OCI-M1 (cell line): ENCODE results near the gene BORCS6.
"Not testable (repeated sequence)": the region's sequence is repeated elsewhere in the genome, so short reads cannot be mapped to it uniquely, and the experiment has no call there.

Experiments
- DNase-seq: peaks from one replicate; lab custom pipeline; 2025; lab: John Stamatoyannopoulos, UW

BORCS6 gene

DNA sequence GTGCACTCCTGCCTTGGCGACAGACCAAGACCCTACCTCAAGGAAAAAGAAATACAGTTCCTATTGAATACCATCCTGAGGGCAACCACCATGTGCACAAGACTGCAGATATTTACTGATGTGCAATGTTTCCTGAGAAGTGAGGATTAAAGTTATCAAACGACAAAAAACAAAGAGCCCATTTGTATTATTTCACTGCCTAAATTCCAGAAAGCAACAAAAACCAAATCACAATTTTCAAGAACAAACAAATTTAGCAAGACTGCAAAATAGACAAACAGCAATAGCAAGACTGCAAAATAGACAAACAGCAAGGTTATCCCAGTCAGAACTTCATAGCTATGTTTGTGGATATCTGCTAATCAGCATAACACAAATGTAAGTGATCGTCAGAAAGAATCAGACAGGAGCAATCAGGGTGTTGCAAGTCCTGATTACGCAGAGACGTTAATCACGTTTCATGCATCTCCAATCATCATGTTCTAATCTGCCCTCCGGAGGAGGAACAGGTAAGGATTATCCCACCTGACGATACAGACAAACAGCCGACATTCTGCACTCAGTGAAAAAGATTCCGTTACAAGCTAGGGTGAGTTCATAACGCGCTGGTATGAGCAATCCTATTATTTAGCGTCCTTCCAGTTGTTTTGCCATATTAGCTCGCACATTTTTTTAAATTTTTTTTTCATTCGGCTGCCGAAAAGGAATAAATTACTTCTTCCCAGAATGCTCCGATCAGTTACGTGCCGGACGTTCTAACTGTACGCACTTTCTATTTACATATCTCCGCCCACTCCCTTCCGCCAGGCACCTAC, 16.7 kb downstream of the BORCS6 start:
- DNase-seq, result peak; percentile 98

DNA sequence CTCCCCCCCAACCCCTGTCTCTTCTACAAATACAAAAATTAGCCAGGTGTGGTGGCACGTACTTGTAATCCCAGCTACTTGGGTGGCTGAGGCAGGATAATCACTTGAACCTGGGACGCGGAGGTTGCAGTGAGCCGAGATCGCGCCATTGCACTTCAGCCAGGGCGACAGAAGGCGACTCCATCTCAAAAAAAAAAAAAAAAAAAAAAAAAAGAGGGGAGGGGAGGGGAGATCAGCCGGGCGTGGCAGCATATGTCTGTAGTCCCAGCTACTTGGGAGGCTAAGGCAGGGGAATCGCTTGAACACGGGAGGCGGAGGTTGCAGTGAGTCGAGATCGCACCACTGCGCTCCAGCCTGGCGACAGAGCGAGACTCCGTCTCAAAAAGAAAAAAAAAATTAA, 19.8 kb downstream of the BORCS6 start:
- not testable (repeated sequence) for DNase-seq

DNA sequence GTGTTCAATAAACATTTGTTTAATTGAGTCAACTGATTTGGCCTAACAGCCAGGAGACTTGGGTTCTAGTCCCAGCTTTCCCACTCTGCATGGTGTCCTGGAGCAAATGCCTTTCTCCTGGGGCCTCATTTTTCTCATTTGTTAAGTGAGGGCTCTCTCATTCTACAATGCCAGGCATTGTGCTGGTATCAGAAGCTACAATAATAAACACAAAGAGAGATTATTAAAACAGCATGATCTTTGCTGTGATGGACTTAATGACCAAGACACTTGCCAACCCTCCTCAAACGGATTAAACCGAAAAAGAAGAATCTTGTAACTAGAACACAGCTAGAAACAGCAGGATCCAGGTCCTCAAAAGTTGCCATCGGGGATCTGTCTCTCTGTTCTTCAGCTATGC, 22.5 kb downstream of the BORCS6 start:
- no peak for DNase-seq

DNA sequence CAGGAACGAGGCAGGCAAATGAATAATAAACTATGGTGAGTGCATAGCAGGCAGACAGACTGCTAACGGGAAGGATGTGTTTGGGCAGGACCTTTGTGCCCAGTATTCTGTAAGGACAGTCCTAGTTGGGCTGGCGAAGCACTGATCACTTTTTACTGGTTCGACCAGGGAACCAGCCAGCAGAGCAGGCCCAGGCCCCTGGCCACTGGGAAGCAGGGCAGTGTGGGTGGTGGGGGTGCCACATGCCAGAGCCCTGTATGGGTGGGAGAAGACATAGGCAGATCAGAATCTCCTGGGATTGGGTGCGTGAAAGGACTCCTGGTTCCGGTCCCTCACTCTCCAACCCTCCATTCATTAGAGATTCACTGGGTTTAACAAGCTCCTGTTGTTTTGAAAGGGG, 23.2 kb downstream of the BORCS6 start:
- no peak for DNase-seq

DNA sequence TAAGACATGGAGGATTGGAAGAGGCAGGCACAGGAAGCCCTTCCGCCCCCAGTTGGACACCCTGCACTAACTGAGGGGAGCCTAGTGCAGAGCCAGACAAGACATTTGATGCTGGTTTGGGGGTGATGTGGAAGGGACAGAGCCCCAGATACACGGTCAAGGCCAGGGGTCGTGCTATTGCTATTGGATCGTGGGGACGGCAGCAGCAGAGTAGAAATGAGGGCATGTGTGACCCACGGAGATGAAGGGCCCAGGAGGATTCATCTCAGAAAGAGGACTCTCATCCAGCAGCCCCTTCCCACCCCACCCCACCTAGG, 25.2 kb downstream of the BORCS6 start:
- DNase-seq, result no peak

DNA sequence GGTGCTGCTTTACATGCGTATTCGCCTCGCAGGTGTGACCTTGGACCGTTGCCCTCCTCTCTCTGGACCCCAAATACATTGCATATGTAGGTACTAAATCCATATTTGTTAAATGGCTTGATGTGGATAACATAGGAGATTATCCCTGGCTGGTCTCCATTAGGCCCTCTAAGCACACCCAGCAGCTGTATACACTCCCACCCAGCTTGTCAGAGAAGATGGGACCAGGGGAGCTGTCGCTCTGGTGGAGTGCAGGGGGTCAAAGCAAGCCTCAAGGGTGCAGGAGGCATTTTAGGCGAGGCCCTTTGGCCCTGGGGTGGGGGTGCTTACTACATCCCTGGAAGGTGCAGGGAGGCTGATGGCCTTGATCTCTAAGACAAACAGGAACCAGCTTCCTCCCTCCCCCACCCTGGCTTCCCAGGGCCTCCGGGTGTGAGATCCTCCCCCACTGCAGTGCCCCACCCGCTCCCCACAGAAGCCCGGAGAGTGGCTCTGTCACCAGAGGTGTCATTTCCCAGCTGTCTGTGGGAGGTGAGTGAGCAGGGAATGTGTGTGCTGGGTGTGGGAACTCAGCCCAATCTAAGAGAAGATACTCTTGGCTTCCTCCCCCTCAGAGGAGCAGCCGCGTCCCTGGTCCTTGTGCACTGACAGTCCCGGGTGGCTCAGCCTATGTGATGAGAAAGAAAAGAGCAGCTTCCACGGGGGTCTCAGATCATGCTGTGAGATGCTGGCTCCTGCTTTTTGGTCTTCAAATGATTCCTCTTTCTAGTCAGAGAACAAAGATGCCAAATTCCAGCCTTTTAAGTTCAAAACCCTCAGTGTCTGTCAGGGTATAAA, 25.8 kb downstream of the BORCS6 start:
- DNase-seq, result peak; percentile 96

DNA sequence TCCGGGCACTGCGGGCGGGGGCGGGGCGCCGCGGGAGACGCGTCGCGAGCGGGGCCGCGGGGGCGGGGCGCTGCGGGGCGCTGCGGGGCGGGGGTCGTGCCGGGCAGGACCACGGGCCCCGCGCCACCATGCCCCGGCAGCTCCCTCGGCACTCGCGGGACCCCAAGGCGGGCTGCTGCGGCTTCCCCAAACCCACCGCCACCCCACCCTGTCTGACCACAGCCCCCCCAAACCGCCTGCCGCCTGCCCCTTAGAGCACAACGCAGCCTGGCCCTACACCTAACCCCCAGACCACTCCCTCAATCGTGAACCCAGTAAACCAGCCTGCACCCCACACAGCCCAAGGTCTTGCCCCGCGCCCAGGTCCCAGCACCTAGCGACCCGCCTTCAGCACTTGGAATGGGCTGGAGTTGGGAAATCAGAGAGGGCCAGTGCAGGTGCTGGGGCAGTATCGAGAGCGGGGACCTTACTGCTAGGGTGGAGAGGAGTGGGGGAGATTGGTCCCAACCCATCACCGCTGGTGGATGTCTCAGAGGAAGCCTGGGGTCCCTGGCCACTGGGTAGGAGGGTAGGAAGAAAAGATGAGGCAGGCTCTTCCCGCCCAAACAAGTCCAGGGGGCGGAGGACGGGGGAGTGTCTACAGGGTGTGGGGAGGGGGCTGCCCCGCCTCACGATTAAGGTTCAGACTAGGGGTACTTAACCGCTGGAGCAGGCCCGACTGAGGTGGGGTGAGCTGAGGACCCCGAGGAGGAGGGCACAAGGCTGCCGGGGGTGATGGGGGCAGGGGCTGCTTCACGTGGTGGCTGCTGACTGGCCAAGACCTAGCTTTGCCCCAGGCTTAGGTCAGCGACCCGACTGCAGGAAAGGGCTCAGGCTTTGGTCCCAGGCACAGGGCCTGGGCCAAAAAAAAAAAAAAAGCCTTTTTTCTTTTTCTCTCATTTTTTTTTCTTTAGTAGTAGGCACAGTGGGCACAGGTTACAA, 26.7 kb downstream of the BORCS6 start:
- DNase-seq, result no peak

DNA sequence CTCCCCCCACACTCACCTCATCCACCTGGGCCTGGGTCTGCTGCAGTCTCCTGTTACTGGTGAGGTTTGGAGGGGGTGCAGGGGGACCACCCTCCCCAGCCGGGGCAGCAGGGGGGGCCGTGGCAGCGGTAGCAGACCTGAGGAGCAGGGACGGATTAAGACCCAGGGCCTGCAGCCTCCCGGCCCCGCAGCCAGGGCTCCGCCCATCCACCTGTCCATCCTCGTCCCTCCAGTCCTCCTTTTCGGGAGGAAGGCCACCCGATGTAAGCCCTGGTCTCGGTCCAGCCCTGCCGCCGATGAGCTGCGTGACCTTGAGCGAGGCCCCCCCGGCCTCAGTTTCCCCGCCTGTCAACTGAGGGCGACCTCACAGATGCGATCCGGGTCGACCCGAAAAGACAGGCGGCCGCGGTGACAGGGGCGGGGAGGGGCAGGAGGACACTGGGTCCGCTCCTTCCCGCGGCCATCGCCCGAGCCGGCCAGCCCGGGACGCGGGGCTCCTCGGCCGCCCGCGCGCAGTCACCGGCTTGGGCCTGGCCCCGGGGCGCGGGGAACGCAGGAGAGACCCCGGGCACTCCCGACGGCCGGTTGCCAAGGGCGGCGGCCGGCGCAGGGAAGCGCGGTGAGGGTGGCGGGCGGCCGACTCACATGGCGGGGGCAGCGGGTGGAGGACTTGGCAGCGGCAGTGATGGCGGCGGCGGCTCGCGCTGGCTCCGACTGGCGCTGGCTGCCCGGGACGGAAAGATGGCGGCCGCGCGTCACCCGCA, 27.6 kb downstream of the BORCS6 start, which contains the start of gene VAMP2:
Gene VAMP2, minus strand, starts transcription at position 716 of the 764 bp plus-strand sequence. Its CDS starts 69 bp downstream, at position 647.
- DNase-seq, result peak; percentile 79

DNA sequence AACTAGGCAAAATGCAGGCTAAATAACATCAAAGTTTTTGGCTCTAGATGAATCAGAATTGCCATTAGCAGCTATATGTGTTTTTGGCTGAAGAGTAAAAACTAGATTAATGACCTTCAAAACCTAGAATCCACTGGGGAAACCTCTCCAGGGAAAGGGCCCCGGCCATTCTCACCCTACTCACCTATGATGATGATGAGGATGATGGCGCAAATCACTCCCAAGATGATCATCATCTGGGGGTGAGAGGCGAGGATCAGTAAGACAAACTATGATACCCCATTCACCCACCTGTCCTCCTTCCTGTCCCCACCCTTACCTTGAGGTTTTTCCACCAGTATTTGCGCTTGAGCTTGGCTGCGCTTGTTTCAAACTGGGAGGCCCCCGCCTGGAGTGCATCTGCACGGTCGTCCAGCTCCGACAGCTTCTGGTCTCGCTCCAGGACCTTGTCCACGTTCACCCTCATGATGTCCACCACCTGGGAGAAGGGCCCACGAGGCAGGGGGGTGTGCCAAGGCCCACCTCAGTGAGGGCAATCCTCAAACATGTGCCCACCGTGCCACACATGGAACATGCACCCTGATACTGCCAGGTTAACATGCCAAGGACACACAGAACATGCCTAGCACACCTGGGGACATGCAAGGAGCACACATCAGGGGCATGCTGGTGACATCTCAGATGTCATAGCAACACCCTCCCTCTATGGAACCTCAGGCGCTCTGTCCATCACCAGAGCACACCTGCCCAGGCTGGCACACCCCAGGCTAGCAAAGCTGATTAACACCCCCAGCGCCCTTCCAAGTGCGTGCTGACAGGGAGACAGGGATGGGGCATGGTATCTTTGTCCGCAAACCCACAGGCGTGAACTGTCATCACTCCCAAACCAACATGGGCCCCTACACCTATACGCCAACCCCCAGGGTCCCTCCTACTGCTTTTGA, 28.4 kb downstream of the BORCS6 start:
- DNase-seq, result no peak

DNA sequence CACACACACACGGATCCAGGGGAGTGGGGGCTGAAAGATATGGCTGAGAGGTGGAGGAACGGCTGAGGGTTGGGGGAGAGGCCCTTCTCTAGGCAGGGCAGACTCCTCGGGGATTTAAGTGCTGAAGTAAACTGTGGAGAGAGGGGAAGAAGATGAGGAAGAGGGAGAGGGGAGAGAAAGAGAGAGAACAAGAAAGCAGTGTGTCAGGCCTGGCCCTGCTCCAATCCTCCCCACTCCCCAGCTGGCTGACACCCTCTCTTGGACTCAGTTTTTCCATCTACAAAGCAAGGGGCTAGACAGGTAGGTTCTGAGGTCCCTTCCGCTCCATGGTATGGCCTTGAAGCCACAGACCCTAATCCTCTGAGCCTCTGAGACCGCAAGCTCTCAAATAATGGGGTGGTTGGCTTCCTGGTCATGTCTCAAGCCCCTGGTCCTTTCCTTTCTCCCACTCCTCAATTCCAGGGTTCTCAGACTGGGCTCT, 29.2 kb downstream of the BORCS6 start:
- DNase-seq, result no peak

DNA sequence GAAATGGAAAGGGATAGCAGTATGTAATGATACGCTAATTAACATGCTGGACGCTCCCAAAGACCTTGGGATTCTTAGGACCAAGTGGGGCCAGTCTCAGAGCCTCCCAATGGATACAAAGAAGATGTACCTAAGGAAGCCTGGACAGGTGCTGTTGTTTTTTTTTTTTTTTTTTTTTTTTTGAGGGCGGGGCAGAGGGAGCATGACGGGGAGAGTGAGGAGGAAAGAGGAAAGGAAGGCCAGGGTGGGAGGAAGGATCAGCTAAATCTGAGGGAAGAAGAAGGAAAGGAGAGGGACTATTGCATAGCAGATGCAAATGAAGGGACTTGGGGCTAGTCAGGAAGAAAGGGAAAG, 29.8 kb downstream of the BORCS6 start:
- DNase-seq, result no peak

DNA sequence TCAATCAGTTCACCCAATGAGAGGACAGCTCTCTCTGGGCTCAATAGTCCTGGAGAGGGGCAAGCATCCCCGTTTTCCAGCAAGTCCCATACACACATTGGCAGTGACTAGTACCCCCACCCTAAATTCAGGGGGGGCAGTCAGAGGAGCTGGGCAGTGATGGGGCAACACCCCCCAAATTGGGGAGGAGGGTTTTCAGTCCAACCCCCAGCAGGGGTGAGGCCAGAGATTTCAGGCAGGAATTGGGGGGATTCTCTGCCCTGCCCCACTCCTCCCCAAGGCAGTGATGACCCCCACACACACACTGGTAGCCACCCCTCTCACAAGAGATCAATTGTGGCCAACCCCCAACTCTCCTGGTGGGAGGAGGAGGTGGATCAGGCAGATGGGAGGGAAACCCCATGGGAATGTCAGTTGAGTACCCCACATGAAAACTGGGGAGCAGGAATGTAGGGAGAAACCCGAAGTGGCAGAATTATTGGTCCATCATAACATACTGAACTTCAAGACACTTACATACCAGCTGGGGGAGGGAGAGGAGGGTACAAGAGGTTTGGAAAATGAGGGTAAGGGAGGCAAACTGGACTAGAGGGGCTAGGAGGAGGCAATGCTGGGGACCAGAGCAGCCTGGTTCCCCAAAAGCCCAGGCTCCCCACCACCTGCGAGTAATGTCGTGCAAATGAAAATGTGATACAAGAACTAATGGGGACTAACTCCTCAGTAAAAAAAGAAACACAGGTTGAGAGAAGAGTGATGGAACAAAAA, 30.3 kb downstream of the BORCS6 start:
- no peak for DNase-seq

DNA sequence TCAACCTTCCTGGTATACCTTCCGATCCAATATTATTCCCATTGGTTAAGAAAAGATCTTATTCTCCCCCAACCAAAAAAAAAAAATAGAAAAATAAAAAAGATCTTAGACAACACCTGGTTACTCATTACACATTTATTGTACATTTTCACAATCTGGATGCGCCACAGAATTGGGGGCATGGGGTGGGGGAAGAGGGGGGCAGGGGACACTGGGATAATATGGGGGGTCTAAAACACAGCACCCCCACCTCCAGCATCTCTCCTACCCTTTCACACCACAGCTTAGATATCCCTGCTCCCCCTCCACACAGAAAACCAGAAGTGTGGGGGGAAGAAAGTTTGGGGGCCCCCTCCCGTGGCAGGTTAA, 31.0 kb downstream of the BORCS6 start:
- DNase-seq, result no peak

DNA sequence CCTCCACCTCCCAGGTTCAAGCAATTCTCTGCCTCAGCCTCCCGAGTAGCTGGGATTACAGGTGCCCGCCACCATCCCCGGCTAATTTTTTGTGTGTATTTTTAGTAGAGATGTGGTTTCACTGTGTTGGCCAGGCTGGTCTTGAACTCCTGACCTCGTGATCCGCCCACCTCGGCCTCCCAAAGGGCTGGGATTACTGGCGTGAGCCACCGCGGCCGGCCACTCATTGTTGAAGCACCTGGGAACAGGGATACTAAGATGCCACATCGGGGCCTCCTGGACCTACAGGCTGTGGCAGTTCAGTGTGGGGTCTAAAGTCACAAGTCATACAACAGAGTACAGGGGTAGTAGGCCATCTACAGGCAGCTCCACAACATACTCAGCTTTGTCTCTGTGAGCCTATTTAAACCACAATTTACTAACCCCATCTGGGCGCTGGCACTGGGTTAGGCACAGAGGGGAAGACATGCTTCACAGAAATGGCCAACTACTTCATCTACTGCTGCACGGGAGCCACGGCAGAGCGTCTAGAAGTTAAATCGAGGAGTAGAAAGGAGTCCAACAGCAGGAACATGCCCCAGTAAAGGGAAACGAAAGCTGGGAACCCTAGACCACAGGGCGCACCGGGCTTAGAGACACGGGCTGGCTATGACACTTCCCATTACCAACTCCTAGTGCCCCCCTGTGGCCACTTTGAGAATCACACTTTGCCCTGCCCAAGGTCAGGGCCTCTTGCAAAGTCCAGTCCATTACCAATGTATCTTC, 31.5 kb downstream of the BORCS6 start:
- DNase-seq, result peak; percentile 99

DNA sequence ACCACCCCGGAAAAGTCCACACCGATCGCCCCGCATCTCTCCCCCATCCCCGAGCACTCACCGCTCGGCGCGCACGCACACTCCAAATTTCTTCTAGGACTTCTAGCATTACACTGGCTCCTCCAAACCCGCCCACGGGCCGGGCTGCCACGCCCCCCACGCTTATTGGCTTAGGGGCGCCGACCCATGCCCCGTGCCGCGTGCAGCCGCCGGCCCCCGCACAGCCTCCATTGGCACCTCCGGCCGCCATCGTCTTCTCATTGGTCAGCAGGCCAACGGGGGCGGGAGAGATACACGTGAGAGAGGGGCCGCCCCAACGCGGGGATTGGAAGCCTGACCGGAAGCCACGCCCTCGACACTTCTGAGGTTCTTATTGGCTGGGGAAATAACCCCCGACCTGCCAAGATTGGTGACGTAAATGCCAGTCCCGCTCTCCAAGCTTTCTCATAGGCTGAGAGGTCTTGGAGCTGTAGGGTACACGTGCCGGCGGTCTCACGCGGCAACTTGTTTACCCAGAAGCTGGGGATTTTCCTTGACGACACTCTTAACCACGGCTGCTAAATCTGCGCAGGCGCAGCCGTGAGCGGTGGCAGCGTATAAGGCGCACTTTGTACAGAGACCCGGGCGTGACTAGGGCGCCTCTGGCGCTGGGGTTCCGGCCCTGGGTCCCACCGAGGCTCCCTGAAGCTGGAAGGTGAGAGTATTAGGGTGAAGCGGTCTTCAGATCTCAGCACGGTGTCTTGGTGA, 33.6 kb downstream of the BORCS6 start:
- DNase-seq, result peak; percentile 100

DNA sequence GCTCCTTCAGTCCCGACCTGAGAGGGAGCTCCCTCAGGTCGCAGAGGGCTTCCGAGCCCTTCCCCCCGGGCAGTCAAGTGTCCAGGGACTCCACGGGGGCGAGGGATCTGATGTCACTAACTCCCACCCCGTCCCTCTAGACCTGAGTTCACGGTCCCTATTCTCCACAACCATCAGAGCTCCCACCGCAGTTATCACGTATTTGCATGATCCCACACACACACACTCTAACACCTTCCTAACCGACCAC, 34.1 kb downstream of the BORCS6 start:
- DNase-seq, result no peak

DNA sequence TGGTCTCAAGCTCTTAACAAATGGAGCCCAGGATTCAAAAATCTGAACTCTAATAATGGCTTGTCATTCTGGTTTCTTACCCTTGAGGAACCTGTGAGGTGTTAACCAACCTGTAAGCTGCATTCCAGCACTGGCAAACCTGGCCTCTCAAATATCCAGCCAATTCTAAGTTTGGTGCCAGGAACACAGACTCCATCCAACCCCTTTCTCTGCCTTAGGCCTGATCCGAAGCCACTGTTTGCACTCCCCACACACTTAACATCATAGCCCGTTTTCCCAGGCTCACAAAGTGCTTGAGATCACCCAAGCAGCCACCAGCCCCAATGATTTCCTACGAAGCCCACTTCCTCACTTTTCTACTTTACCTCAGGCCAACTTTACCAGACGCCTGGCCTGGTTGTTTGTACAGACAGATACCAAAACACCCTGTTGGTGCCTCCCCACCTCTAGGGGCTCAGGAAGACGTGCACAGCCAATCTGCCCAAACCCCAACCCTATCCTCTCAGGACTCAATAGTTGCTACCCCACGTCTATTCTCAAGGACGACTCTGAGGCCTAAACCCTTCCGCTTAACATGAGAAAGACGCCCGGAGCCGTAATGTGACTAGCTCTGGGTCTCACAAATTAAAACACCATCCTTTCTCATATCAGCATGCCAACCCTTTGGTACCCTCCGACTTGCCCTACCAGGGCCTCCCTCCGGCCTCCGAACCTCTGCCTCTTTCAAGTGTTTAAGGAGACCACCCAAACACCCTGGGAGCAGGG, 34.6 kb downstream of the BORCS6 start:
- DNase-seq, result no peak
